Endodermal cell (in vitro differentiated cells): ENCODE data around the gene MCM3AP. TPM values are rescaled to one million over a fixed set of nuclear protein-coding genes. Genes with fewer than 3 reads are reported as not detected.
A peak's percentile ranks its signal among the peaks of the same experiment; 100 is the strongest.

Experiments used
- DNase-seq: peaks from one replicate; pipeline ENCODE4 v3.0.0-alpha.2; 2017
- H3K27ac ChIP-seq: 2 replicates; pipeline ENCODE4 v1.5.1; 2013; ENCODE audit warnings: mild to moderate bottlenecking, low read depth, low read length, moderate library complexity
- H3K27me3 ChIP-seq: 2 replicates; pipeline ENCODE4 v1.6.1; 2013; ENCODE audit warnings: mild to moderate bottlenecking, low read length, moderate library complexity; ENCODE audit not compliant: insufficient read depth, control insufficient read depth, poor library complexity, severe bottlenecking
- H3K36me3 ChIP-seq: 2 replicates; pipeline ENCODE4 v1.7.0; 2013; ENCODE audit warnings: mild to moderate bottlenecking, low read length, moderate library complexity; ENCODE audit not compliant: control insufficient read depth, insufficient read depth
- H3K4me1 ChIP-seq: one replicate; pipeline ENCODE4 v1.7.0; 2013; ENCODE audit warnings: low read length; ENCODE audit not compliant: control insufficient read depth, insufficient read depth
- H3K4me3 ChIP-seq: 2 replicates; pipeline ENCODE4 v1.5.1; 2013; ENCODE audit warnings: mild to moderate bottlenecking, low read length, moderate library complexity
- H3K9ac ChIP-seq: 2 replicates; pipeline ENCODE4 v1.6.1; 2013; ENCODE audit warnings: mild to moderate bottlenecking, low read length, moderate library complexity; ENCODE audit not compliant: poor library complexity, severe bottlenecking; ENCODE audit errors: extremely low read depth
- H3K9me3 ChIP-seq: 2 replicates; pipeline ENCODE4 v1.6.1; 2013; ENCODE audit warnings: mild to moderate bottlenecking, low read length, moderate library complexity; ENCODE audit not compliant: control insufficient read depth
- H3K27ac Mint-ChIP-seq: 2 replicates; pipeline ENCODE4 v1.8.0; 2020; ENCODE audit warnings: mixed read lengths
- H3K27me3 Mint-ChIP-seq: 2 replicates; pipeline ENCODE4 v1.8.0; 2021; ENCODE audit warnings: mild to moderate bottlenecking, mixed read lengths; ENCODE audit not compliant: insufficient read depth
- H3K36me3 Mint-ChIP-seq: 2 replicates; pipeline ENCODE4 v1.8.0; 2020; ENCODE audit warnings: low read depth, mixed read lengths
- H3K4me1 Mint-ChIP-seq: 2 replicates; pipeline ENCODE4 v1.8.0; 2020; ENCODE audit warnings: mixed read lengths
- H3K4me3 Mint-ChIP-seq: 2 replicates; pipeline ENCODE4 v1.8.0; 2020; ENCODE audit warnings: mild to moderate bottlenecking, moderate library complexity, mixed read lengths
- H3K9me3 Mint-ChIP-seq: 2 replicates; pipeline ENCODE4 v1.8.0; 2020; ENCODE audit warnings: mild to moderate bottlenecking, mixed read lengths
- CTCF ChIP-seq: fragments of 200-600 bp; sonication (generic); conservative IDR thresholded peaks from 2 replicates; pipeline ENCODE4 v1.5.0; 2021; ENCODE audit warnings: antibody characterized with exemption, mild to moderate bottlenecking
- WGBS, 2 experiments: methylation state at CpG; one replicate each; pipeline versions ENCODE4 v1.1.5 to v1.1.7; 2013; ENCODE audit warnings: missing lambda C conversion rate in 2 of 2, mixed read lengths in 1 of 2; ENCODE audit not compliant: insufficient coverage in 1 of 2, insufficient read length in 1 of 2; 5-methylcytosine and 5-hydroxymethylcytosine counted together
- total RNA-seq, 2 donors: library from RNA; stranded (reverse); fragmentation: NEBNext Ultra II Directional in 1 of 2; extraction: Animal tissue kit (Norgen Biotek cat#: 25700) in 1 of 2; gene quantifications; 2 replicates in 1 of 2; 3 replicates in 1 of 2; pipeline ENCODE4 v1.2.1, GENCODE V29; 2021

The MCM3AP gene
- total RNA-seq, 2 donors from 2014 or later, result 120 to 161 TPM

- peaks cover 39% of the 10 kb centered on the region for H3K36me3 ChIP-seq
- Mint-ChIP-seq H3K36me3 (peaks cover 33% of the 10 kb centered on the region), H3K9me3 (no peaks in the 10 kb centered on the region), H3K27ac (peak within 1 kb of the TSS; percentile 93), H3K4me1 (peaks cover 26% of the 10 kb centered on the region), H3K4me3 (peak within 1 kb of the TSS; percentile 76), H3K27me3 (no peaks in the 10 kb centered on the region)
- DNase-seq, result peak; percentile 95
- H3K27me3 ChIP-seq, result no peaks in the 10 kb centered on the region
- peak within 1 kb of the TSS; percentile 91 for H3K9ac ChIP-seq
- 0% methylated on average over 55 to 105 of the region's 105 CpGs for WGBS, 2 experiments
- peak within 1 kb of the TSS; percentile 85 for H3K4me3 ChIP-seq
- TF ChIP-seq CTCF, result peak; percentile 67
- peaks cover 5% of the 10 kb centered on the region for H3K9me3 ChIP-seq
- peak within 1 kb of the TSS; percentile 85 for H3K27ac ChIP-seq
- no peaks in the 10 kb centered on the region for H3K4me1 ChIP-seq
Observed at GRCh38 chr21:46285761-46286647, 593 bp upstream of the MCM3AP start, which contains the start of gene YBEY. TSS of gene YBEY (plus strand) at chr21:46286342. CDS start at chr21:46286914, 572 bp downstream.

GRCh38 chr21:46284733-46285132, 678 bp downstream of the MCM3AP start:
- Histone ChIP-seq H3K36me3 (peaks cover 47% of the 10 kb centered on the region), H3K27me3 (no peaks in the 10 kb centered on the region), H3K9me3 (peaks cover 5% of the 10 kb centered on the region), H3K9ac (peak overlapping the region; percentile 91), H3K4me3 (peak overlapping the region; percentile 85), H3K4me1 (no peaks in the 10 kb centered on the region), H3K27ac (no peak overlapping the region)
- peak overlapping the region; percentile 76 for H3K4me3 Mint-ChIP-seq
- WGBS, 2 experiments, result 93 to 95% methylated on average over 1 of the region's 1 CpG
- H3K9me3 Mint-ChIP-seq, result no peaks in the 10 kb centered on the region
- H3K36me3 Mint-ChIP-seq, result peaks cover 42% of the 10 kb centered on the region
- H3K27me3 Mint-ChIP-seq, result no peaks in the 10 kb centered on the region
- TF ChIP-seq CTCF, result no peak
- peaks cover 24% of the 10 kb centered on the region for H3K4me1 Mint-ChIP-seq
- peak overlapping the region; percentile 2 for H3K27ac Mint-ChIP-seq
- DNase-seq, result no peak

GRCh38 chr21:46284077-46284644, 1.2 kb downstream of the MCM3AP start:
- H3K4me1 Mint-ChIP-seq, result peaks cover 24% of the 10 kb centered on the region
- WGBS, 2 experiments, result 95 to 99% methylated on average over 15 of the region's 15 CpGs
- TF ChIP-seq CTCF, result no peak
- no peaks in the 10 kb centered on the region for H3K27me3 ChIP-seq
- peaks cover 5% of the 10 kb centered on the region for H3K9me3 ChIP-seq
- H3K36me3 ChIP-seq, result peaks cover 53% of the 10 kb centered on the region
- no peak overlapping the region for H3K9ac ChIP-seq
- no peaks in the 10 kb centered on the region for H3K9me3 Mint-ChIP-seq
- H3K27ac ChIP-seq, result no peak overlapping the region
- DNase-seq, result no peak
- H3K4me3 ChIP-seq, result peak overlapping the region; percentile 85
- H3K27me3 Mint-ChIP-seq, result no peaks in the 10 kb centered on the region
- H3K27ac Mint-ChIP-seq, result peak overlapping the region; percentile 2
- H3K4me1 ChIP-seq, result no peaks in the 10 kb centered on the region
- H3K36me3 Mint-ChIP-seq, result peaks cover 46% of the 10 kb centered on the region
- H3K4me3 Mint-ChIP-seq, result peak overlapping the region; percentile 42
